ENCODE data around the gene DAGLB. TPM values are rescaled to one million over a fixed set of nuclear protein-coding genes. Genes with fewer than 3 reads are reported as not detected.
A peak's percentile ranks its signal among the peaks of the same experiment; 100 is the strongest.

The DAGLB gene
- total and polyA plus RNA-seq, 10 of the 15 experiments (the other 5 are each of a cell fraction or from before 2014, with no cell fraction given) = 1.2 to 13.3 (median 10.1) TPM

GRCh38 chr7:6384327-6384726 lies 63.4 kb downstream of the DAGLB start:
- H3K4me3 ChIP-seq = no peak overlapping the region
- no peak for FAIRE-seq
- SMC1A ChIA-PET (ENCODE audit: uncharacterized antibody, unreplicated experiment) = interaction anchor here (2.5 kb wide), 1 partner anchor 8 kb away, joined by 13 read pairs; no protein-coding TSS in a partner anchor
- 0 out of 2 replicates have a peak overlapping the region, but pooled peaks have one; percentile 15 for H3K4me2 ChIP-seq (ENCODE audit: control insufficient read depth, insufficient read depth)
- H3K79me2 ChIP-seq (ENCODE audit: control insufficient read depth, insufficient read depth, low read length) = peaks cover 85% of the 10 kb centered on the region
- ATAC-seq = no peak
- RAD21 ChIA-PET (ENCODE audit: unreplicated experiment) = no interaction called here
- H3K9me3 ChIP-seq (replicated peaks; ENCODE audit: control insufficient read depth, insufficient read depth, low read length) = no peaks in the 10 kb centered on the region
- intact Hi-C loops (cut with micrococcal nuclease; ENCODE audit: unreplicated experiment) (no loop called here), in situ Hi-C loops (cut with MboI) (no loop called here)
- H2AFZ ChIP-seq (ENCODE audit: control insufficient read depth, low read depth, low read length) = no peak overlapping the region
- H3K27me3 ChIP-seq (replicated peaks in 1 of 2; ENCODE audit: control insufficient read depth in 2 of 2, insufficient read depth in 2 of 2, low read length in 1 of 2) = no peaks in the 10 kb centered on the region
- peaks cover 27% of the 10 kb centered on the region for H3K4me1 ChIP-seq (ENCODE audit: control insufficient read depth, insufficient read depth, low read length)
- H3K27ac ChIP-seq (ENCODE audit: control insufficient read depth, insufficient read depth) = 0 out of 2 replicates have a peak overlapping the region, but pooled peaks have one; percentile 6
- H3K36me3 ChIP-seq (ENCODE audit: control insufficient read depth in 2 of 2, insufficient read depth in 2 of 2, low read length in 1 of 2) = peaks cover 6 to 25% of the 10 kb centered on the region in 2 experiments
- no TSS peak for BruUV-seq (replicated peaks)
- no peak for DNase-seq (ENCODE audit: low read depth, low spot score)
- H3K9ac ChIP-seq (ENCODE audit: control insufficient read depth, insufficient read depth, low read length) = no peak overlapping the region
- POLR2A ChIA-PET = no interaction called here
- H4K20me1 ChIP-seq (ENCODE audit: control insufficient read depth, insufficient read depth) = peaks cover 9% of the 10 kb centered on the region
- CTCF ChIA-PET = interaction anchor here (1.1 to 1.2 kb wide), 3 partner anchors 52 to 556 kb away, joined by 3 to 4 read pairs (median 3); no protein-coding TSS in a partner anchor
- WGBS (ENCODE audit: insufficient coverage, insufficient replicate concordance, low lambda C conversion rate, missing lambda C conversion rate) = 71% methylated on average over 4 of the region's 4 CpGs
- TF ChIP-seq EP300 (IDR thresholded peaks at IDR 0.05; ENCODE audit: borderline replicate concordance in 1 of 2, control insufficient read depth in 1 of 2, low read depth in 2 of 2, low read length in 2 of 2) = no peak
- TF ChIP-seq ZNF687 (IDR thresholded peaks at IDR 0.05) = no peak
- TF ChIP-seq, protein P1, sequence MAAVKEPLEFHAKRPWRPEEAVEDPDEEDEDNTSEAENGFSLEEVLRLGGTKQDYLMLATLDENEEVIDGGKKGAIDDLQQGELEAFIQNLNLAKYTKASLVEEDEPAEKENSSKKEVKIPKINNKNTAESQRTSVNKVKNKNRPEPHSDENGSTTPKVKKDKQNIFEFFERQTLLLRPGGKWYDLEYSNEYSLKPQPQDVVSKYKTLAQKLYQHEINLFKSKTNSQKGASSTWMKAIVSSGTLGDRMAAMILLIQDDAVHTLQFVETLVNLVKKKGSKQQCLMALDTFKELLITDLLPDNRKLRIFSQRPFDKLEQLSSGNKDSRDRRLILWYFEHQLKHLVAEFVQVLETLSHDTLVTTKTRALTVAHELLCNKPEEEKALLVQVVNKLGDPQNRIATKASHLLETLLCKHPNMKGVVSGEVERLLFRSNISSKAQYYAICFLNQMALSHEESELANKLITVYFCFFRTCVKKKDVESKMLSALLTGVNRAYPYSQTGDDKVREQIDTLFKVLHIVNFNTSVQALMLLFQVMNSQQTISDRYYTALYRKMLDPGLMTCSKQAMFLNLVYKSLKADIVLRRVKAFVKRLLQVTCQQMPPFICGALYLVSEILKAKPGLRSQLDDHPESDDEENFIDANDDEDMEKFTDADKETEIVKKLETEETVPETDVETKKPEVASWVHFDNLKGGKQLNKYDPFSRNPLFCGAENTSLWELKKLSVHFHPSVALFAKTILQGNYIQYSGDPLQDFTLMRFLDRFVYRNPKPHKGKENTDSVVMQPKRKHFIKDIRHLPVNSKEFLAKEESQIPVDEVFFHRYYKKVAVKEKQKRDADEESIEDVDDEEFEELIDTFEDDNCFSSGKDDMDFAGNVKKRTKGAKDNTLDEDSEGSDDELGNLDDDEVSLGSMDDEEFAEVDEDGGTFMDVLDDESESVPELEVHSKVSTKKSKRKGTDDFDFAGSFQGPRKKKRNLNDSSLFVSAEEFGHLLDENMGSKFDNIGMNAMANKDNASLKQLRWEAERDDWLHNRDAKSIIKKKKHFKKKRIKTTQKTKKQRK (IDR thresholded peaks at IDR 0.05; ENCODE audit: low read depth, low read length) = no peak
- no peak for TF ChIP-seq ZSCAN29 (IDR thresholded peaks at IDR 0.05)
- no peak for TF ChIP-seq MTA3 (IDR thresholded peaks at IDR 0.05; ENCODE audit: borderline replicate concordance, low read length)
- TF ChIP-seq NFIC (IDR thresholded peaks at IDR 0.05; ENCODE audit: low read depth, low read length) = no peak
- TF ChIP-seq NR2C1 (IDR thresholded peaks at IDR 0.05) = no peak
- TF ChIP-seq, protein P2, sequence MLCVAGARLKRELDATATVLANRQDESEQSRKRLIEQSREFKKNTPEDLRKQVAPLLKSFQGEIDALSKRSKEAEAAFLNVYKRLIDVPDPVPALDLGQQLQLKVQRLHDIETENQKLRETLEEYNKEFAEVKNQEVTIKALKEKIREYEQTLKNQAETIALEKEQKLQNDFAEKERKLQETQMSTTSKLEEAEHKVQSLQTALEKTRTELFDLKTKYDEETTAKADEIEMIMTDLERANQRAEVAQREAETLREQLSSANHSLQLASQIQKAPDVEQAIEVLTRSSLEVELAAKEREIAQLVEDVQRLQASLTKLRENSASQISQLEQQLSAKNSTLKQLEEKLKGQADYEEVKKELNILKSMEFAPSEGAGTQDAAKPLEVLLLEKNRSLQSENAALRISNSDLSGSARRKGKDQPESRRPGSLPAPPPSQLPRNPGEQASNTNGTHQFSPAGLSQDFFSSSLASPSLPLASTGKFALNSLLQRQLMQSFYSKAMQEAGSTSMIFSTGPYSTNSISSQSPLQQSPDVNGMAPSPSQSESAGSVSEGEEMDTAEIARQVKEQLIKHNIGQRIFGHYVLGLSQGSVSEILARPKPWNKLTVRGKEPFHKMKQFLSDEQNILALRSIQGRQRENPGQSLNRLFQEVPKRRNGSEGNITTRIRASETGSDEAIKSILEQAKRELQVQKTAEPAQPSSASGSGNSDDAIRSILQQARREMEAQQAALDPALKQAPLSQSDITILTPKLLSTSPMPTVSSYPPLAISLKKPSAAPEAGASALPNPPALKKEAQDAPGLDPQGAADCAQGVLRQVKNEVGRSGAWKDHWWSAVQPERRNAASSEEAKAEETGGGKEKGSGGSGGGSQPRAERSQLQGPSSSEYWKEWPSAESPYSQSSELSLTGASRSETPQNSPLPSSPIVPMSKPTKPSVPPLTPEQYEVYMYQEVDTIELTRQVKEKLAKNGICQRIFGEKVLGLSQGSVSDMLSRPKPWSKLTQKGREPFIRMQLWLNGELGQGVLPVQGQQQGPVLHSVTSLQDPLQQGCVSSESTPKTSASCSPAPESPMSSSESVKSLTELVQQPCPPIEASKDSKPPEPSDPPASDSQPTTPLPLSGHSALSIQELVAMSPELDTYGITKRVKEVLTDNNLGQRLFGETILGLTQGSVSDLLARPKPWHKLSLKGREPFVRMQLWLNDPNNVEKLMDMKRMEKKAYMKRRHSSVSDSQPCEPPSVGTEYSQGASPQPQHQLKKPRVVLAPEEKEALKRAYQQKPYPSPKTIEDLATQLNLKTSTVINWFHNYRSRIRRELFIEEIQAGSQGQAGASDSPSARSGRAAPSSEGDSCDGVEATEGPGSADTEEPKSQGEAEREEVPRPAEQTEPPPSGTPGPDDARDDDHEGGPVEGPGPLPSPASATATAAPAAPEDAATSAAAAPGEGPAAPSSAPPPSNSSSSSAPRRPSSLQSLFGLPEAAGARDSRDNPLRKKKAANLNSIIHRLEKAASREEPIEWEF (IDR thresholded peaks at IDR 0.05; ENCODE audit: insufficient replicate concordance, low read depth, low read length) = no peak
- no peak for TF ChIP-seq BHLHE40 (IDR thresholded peaks at IDR 0.05; ENCODE audit: borderline replicate concordance in 1 of 2, low read depth in 2 of 2, low read length in 1 of 2)
- TF ChIP-seq NBN (IDR thresholded peaks at IDR 0.05) = no peak
- no peak for TF ChIP-seq SMC3 (IDR thresholded peaks at IDR 0.05; ENCODE audit: borderline replicate concordance, low read length)
